HG02938 (cell line): ENCODE data around the gene LARGE1.

Experiments
- ATAC-seq: cut with Tn5 transposase; IDR thresholded peaks from one replicate; pipeline ENCODE4 v1.9.1; 2021; ENCODE audit warnings: mild to moderate bottlenecking, moderate library complexity; ENCODE audit not compliant: unreplicated experiment

Gene LARGE1

GRCh38 chr22:33739516-33739915, 180.8 kb downstream of the LARGE1 start:
- no peak for ATAC-seq

GRCh38 chr22:33737662-33738061, 182.6 kb downstream of the LARGE1 start:
- ATAC-seq = no peak

- no peak for ATAC-seq
These were observed 184.3 kb downstream of the LARGE1 start for GRCh38 chr22:33735978-33736377.

GRCh38 chr22:33728847-33729246, 191.4 kb downstream of the LARGE1 start:
- no peak for ATAC-seq

GRCh38 chr22:33726294-33726734, 194.0 kb downstream of the LARGE1 start:
- ATAC-seq = no peak

- no peak for ATAC-seq
These were observed 196.4 kb downstream of the LARGE1 start for GRCh38 chr22:33723915-33724314.

GRCh38 chr22:33722816-33723215, 197.5 kb downstream of the LARGE1 start:
- ATAC-seq = no peak

GRCh38 chr22:33720166-33720878, 200.0 kb downstream of the LARGE1 start:
- no peak for ATAC-seq

- ATAC-seq = no peak
These were observed 202.4 kb downstream of the LARGE1 start for GRCh38 chr22:33717694-33718396.

- ATAC-seq = no peak
These were observed 204.9 kb downstream of the LARGE1 start for GRCh38 chr22:33715237-33715985.

GRCh38 chr22:33710326-33710725, 209.9 kb downstream of the LARGE1 start:
- ATAC-seq = no peak

GRCh38 chr22:33707581-33707980, 212.7 kb downstream of the LARGE1 start:
- no peak for ATAC-seq

- no peak for ATAC-seq
These were observed 214.2 kb downstream of the LARGE1 start for GRCh38 chr22:33706100-33706499.

- no peak for ATAC-seq
These were observed 221.1 kb downstream of the LARGE1 start for GRCh38 chr22:33699176-33699575.

GRCh38 chr22:33697640-33698039, 222.6 kb downstream of the LARGE1 start:
- no peak for ATAC-seq

- ATAC-seq = no peak
These were observed 229.1 kb downstream of the LARGE1 start for GRCh38 chr22:33691057-33691630.

GRCh38 chr22:33688903-33689302, 231.4 kb downstream of the LARGE1 start:
- ATAC-seq = no peak

- ATAC-seq = no peak
These were observed 232.8 kb downstream of the LARGE1 start for GRCh38 chr22:33687464-33687863.

GRCh38 chr22:33684087-33684486, 236.2 kb downstream of the LARGE1 start:
- no peak for ATAC-seq

- no peak for ATAC-seq
These were observed 237.3 kb downstream of the LARGE1 start for GRCh38 chr22:33682927-33683326.

GRCh38 chr22:33680632-33681031, 239.6 kb downstream of the LARGE1 start:
- no peak for ATAC-seq
